Choroid plexus epithelial cell (primary cell): ENCODE results near the gene AK9.

Experiments
- DNase-seq: peaks from one replicate; pipeline ENCODE4 v3.0.0-alpha.2; 2010; ENCODE audit warnings: low read depth
- H3K4me3 ChIP-seq: 2 replicates; pipeline ENCODE4 v1.5.1; 2011; ENCODE audit warnings: low read depth, mild to moderate bottlenecking, control low read depth, low read length, moderate library complexity
- CTCF ChIP-seq: conservative IDR thresholded peaks from 2 replicates; pipeline ENCODE4 v1.5.1; 2011; ENCODE audit warnings: low read depth, mild to moderate bottlenecking, control low read depth, inconsistent platforms, low read length, moderate library complexity

AK9 gene

GRCh38 chr6:109478222-109478805 lies 212.7 kb downstream of the AK9 start:
- H3K4me3 ChIP-seq = no peak overlapping the region
- no peak for DNase-seq
- TF ChIP-seq CTCF = no peak

GRCh38 chr6:109477725-109478124 lies 213.3 kb downstream of the AK9 start:
- DNase-seq = no peak
- TF ChIP-seq CTCF = no peak
- no peak overlapping the region for H3K4me3 ChIP-seq

GRCh38 chr6:109477184-109477583 lies 213.8 kb downstream of the AK9 start:
- H3K4me3 ChIP-seq = no peak overlapping the region
- no peak for TF ChIP-seq CTCF
- no peak for DNase-seq

- TF ChIP-seq CTCF = no peak
- no peak for DNase-seq
- no peak overlapping the region for H3K4me3 ChIP-seq
Observed at GRCh38 chr6:109475625-109476024, 215.4 kb downstream of the AK9 start.

GRCh38 chr6:109474995-109475394 lies 216.0 kb downstream of the AK9 start:
- TF ChIP-seq CTCF = no peak
- no peak overlapping the region for H3K4me3 ChIP-seq
- no peak for DNase-seq

GRCh38 chr6:109473120-109473519 lies 217.9 kb downstream of the AK9 start:
- no peak overlapping the region for H3K4me3 ChIP-seq
- no peak for DNase-seq
- no peak for TF ChIP-seq CTCF
